ENCODE results near the gene PREP. TPM values are rescaled to one million over a fixed set of nuclear protein-coding genes. Genes with fewer than 3 reads are reported as not detected.

PREP gene
- total and polyA plus RNA-seq, 2 of the 8 experiments (the other 6 are each of a cell fraction or from before 2014, with no cell fraction given) = 26.8 to 70.0 TPM

- no peaks in the 10 kb centered on the region for H3K9me3 ChIP-seq (ENCODE audit: insufficient read depth in 2 of 2, low read depth in 1 of 2, low read length in 1 of 2)
- H2AK5ac ChIP-seq (ENCODE audit: low read depth, low read length) = no peak overlapping the region
- no peak overlapping the region for H2BK12ac ChIP-seq (ENCODE audit: low read depth, low read length)
- no peak overlapping the region for H3K18ac ChIP-seq (ENCODE audit: extremely low read depth, low read length)
- H3K23me2 ChIP-seq (ENCODE audit: low read depth, low read length) = no peaks in the 10 kb centered on the region
- no peak overlapping the region for H4K8ac ChIP-seq (ENCODE audit: extremely low read depth, insufficient read depth, low read length)
- no peak overlapping the region for H3K9ac ChIP-seq (replicated peaks in 1 of 4; ENCODE audit: extremely low read depth in 1 of 4, low read depth in 3 of 4, low read length in 3 of 4)
- H4K20me1 ChIP-seq (replicated peaks in 1 of 2; ENCODE audit: control insufficient read depth in 1 of 2, insufficient read depth in 2 of 2, low read length in 2 of 2) = peaks cover 0 to 4% of the 10 kb centered on the region in 2 experiments
- no peak overlapping the region for H3K56ac ChIP-seq (replicated peaks; ENCODE audit: insufficient read length, low read depth, low read length)
- no peak overlapping the region for H3K4me3 ChIP-seq (ENCODE audit: extremely low read depth in 1 of 4, insufficient read depth in 2 of 4, low read depth in 3 of 4, low read length in 4 of 4)
- WGBS, 2 experiments (ENCODE audit: extremely low coverage in 1 of 2, insufficient coverage in 1 of 2, insufficient read length in 1 of 2, insufficient replicate concordance in 2 of 2, low coverage in 1 of 2, low lambda C conversion rate in 2 of 2, missing lambda C conversion rate in 1 of 2) = 97% methylated on average over 6 of the region's 6 CpGs; no CpG with 5 or more reads in 1 of the 2 experiments
- no peak overlapping the region for H3K4me2 ChIP-seq (ENCODE audit: insufficient read depth in 1 of 2, low read depth in 2 of 2, low read length in 2 of 2)
- H3K36me3 ChIP-seq (ENCODE audit: control insufficient read depth in 2 of 4, insufficient read depth in 4 of 4, low read length in 3 of 4) = peaks cover 0 to 13% (median 6%) of the 10 kb centered on the region in 4 experiments; a peak in 5 of 8 replicates
- H3K27me3 ChIP-seq (replicated peaks in 1 of 4; ENCODE audit: control insufficient read depth in 3 of 4, extremely low read depth in 1 of 4, insufficient read depth in 3 of 4, low read length in 3 of 4) = no peaks in the 10 kb centered on the region
- H2BK15ac ChIP-seq (ENCODE audit: low read length) = no peak overlapping the region
- no peak overlapping the region for H3K23ac ChIP-seq (ENCODE audit: insufficient read length)
- no peak overlapping the region for H3K27ac ChIP-seq (ENCODE audit: low read depth, low read length)
- H4K5ac ChIP-seq (ENCODE audit: insufficient read length, low read depth, low read length) = no peak overlapping the region
- POLR2A ChIA-PET (ENCODE audit: partially characterized antibody) = no interaction called here
- DNase-seq (ENCODE audit: low read depth in 1 of 2, low spot score in 2 of 2) (no peak), FAIRE-seq (no peak)
- no peak overlapping the region for H2BK20ac ChIP-seq (ENCODE audit: low read length)
- H3K4me1 ChIP-seq (replicated peaks in 1 of 4; ENCODE audit: control insufficient read depth in 3 of 4, insufficient read depth in 4 of 4, low read length in 3 of 4) = no peaks in the 10 kb centered on the region
- no peak overlapping the region for H2BK120ac ChIP-seq (replicated peaks; ENCODE audit: low read depth, low read length)
- no peak overlapping the region for H3K14ac ChIP-seq (ENCODE audit: insufficient read length)
- CTCF ChIA-PET (ENCODE audit: partially characterized antibody) = interaction anchor here (0.9 kb wide), 1 partner anchor 11 kb away, joined by 3 read pairs; the partner anchor contains the start of gene PREP
- no peaks in the 10 kb centered on the region; the same call in 1 of the 2 replicates for H3K79me1 ChIP-seq (ENCODE audit: low read depth, low read length)
- no peak overlapping the region for H2BK5ac ChIP-seq (ENCODE audit: low read depth, low read length)
- H3K4ac ChIP-seq (replicated peaks; ENCODE audit: insufficient read length, low read depth, low read length) = no peak overlapping the region
- no peak overlapping the region for H4K91ac ChIP-seq (replicated peaks; ENCODE audit: insufficient read length, low read length)
- H2AFZ ChIP-seq (ENCODE audit: low read length) = no peak overlapping the region
- peaks cover 0 to 3% of the 10 kb centered on the region in 2 experiments; a peak in 1 of 4 replicates for H3K79me2 ChIP-seq (ENCODE audit: control insufficient read depth in 1 of 2, insufficient read depth in 2 of 2, low read length in 2 of 2)
- TF ChIP-seq JUND (IDR thresholded peaks at IDR 0.05; ENCODE audit: low read length) = no peak
- TF ChIP-seq CHD1 (IDR thresholded peaks at IDR 0.05; ENCODE audit: low read depth, low read length) = no peak
- no peak for TF ChIP-seq SIN3A (conservative IDR thresholded peaks at IDR 0.05 in 1 of 2, IDR thresholded peaks at IDR 0.05 in 1 of 2; ENCODE audit: low read depth in 1 of 2, low read length in 2 of 2)
- TF ChIP-seq POLR2AphosphoS5 (IDR thresholded peaks at IDR 0.05; ENCODE audit: low read depth, low read length) = no peak
- TF ChIP-seq KDM1A (IDR thresholded peaks at IDR 0.05; ENCODE audit: borderline replicate concordance, low read length) = no peak
- no peak for TF ChIP-seq TCF12 (IDR thresholded peaks at IDR 0.05; ENCODE audit: low read depth, low read length)
- no peak for TF ChIP-seq BCL11A (IDR thresholded peaks at IDR 0.05; ENCODE audit: low read depth in 2 of 2, low read length in 2 of 2)
- TF ChIP-seq BACH1 (IDR thresholded peaks at IDR 0.05; ENCODE audit: low read length) = no peak
- TF ChIP-seq EZH2 (IDR thresholded peaks at IDR 0.05; ENCODE audit: low read depth, low read length, severe bottlenecking) = no peak
- TF ChIP-seq CBX8 (IDR thresholded peaks at IDR 0.05; ENCODE audit: borderline replicate concordance, low read depth, low read length) = no peak
- TF ChIP-seq RXRA (IDR thresholded peaks at IDR 0.05; ENCODE audit: insufficient read depth, low read depth, low read length) = no peak
- no peak for TF ChIP-seq TAF1 (IDR thresholded peaks at IDR 0.05; ENCODE audit: low read depth, low read length)
- no peak for TF ChIP-seq ASH2L (IDR thresholded peaks at IDR 0.05; ENCODE audit: low read length)
- TF ChIP-seq RAD21 (IDR thresholded peaks at IDR 0.05 in 1 of 2, conservative IDR thresholded peaks at IDR 0.05 in 1 of 2; ENCODE audit: low read depth in 2 of 2, low read length in 2 of 2) = no peak
- TF ChIP-seq RFX5 (IDR thresholded peaks at IDR 0.05; ENCODE audit: borderline replicate concordance, low read depth, low read length) = no peak
Observed at GRCh38 chr6:105391705-105392104, 11.2 kb downstream of the PREP start.

Measured in H1 (cell line).